ENCODE results near the gene ZBED4.

ZBED4 gene

GRCh38 chr22:49825436-49825835 lies 28.2 kb upstream of the ZBED4 start:
- in situ Hi-C loops (cut with MboI; ENCODE audit: low pct_unique_long_range_greater_than_20kb, low sequenced_read_pairs): no loop called here
- DNase-seq: no peak

- peak; percentile 33 for DNase-seq
- in situ Hi-C loops (cut with MboI; ENCODE audit: low pct_unique_long_range_greater_than_20kb, low sequenced_read_pairs): no loop called here
Observed at GRCh38 chr22:49825944-49826602, 27.6 kb upstream of the ZBED4 start.

GRCh38 chr22:49826603-49827270 lies 26.9 kb upstream of the ZBED4 start:
- no peak for DNase-seq
- in situ Hi-C loops (cut with MboI; ENCODE audit: low pct_unique_long_range_greater_than_20kb, low sequenced_read_pairs): no loop called here

- DNase-seq: no peak
- in situ Hi-C loops (cut with MboI; ENCODE audit: low pct_unique_long_range_greater_than_20kb, low sequenced_read_pairs): no loop called here
Observed at GRCh38 chr22:49827271-49827852, 26.3 kb upstream of the ZBED4 start.

- in situ Hi-C loops (cut with MboI; ENCODE audit: low pct_unique_long_range_greater_than_20kb, low sequenced_read_pairs): no loop called here
- DNase-seq: peak; percentile 33
Observed at GRCh38 chr22:49827853-49828598, 25.6 kb upstream of the ZBED4 start, which contains the start of gene BRD1. Gene BRD1, minus strand, starts transcription at chr22:49827873. Its CDS starts 3,556 bp downstream, at chr22:49824317.

- no peak for DNase-seq
Observed at GRCh38 chr22:49828599-49828965, 25.1 kb upstream of the ZBED4 start.

GRCh38 chr22:49829044-49829853 lies 24.4 kb upstream of the ZBED4 start:
- no peak for DNase-seq
- in situ Hi-C loops (cut with MboI; ENCODE audit: low pct_unique_long_range_greater_than_20kb, low sequenced_read_pairs): no loop called here

More at GRCh38 chr22:49828599-49828965, 25.1 kb upstream of the ZBED4 start:
- in situ Hi-C loops (cut with MboI; ENCODE audit: low pct_unique_long_range_greater_than_20kb, low sequenced_read_pairs): no loop called here

- DNase-seq: no peak
- in situ Hi-C loops (cut with MboI; ENCODE audit: low pct_unique_long_range_greater_than_20kb, low sequenced_read_pairs): no loop called here
Observed at GRCh38 chr22:49833340-49834007, 20.2 kb upstream of the ZBED4 start.

GRCh38 chr22:49838771-49839717 lies 14.6 kb upstream of the ZBED4 start:
- DNase-seq: peak; percentile 72
- in situ Hi-C loops (cut with MboI; ENCODE audit: low pct_unique_long_range_greater_than_20kb, low sequenced_read_pairs): no loop called here

- in situ Hi-C loops (cut with MboI; ENCODE audit: low pct_unique_long_range_greater_than_20kb, low sequenced_read_pairs): no loop called here
- no peak for DNase-seq
Observed at GRCh38 chr22:49845241-49845640, 8.4 kb upstream of the ZBED4 start.

- in situ Hi-C loops (cut with MboI; ENCODE audit: low pct_unique_long_range_greater_than_20kb, low sequenced_read_pairs): no loop called here
- DNase-seq: no peak
Observed at GRCh38 chr22:49845666-49846459, 7.8 kb upstream of the ZBED4 start.

- peak; percentile 58 for DNase-seq
- in situ Hi-C loops (cut with MboI; ENCODE audit: low pct_unique_long_range_greater_than_20kb, low sequenced_read_pairs): no loop called here
Observed at GRCh38 chr22:49847751-49848689, 5.6 kb upstream of the ZBED4 start.

GRCh38 chr22:49848690-49849160 lies 4.9 kb upstream of the ZBED4 start:
- DNase-seq: no peak
- in situ Hi-C loops (cut with MboI; ENCODE audit: low pct_unique_long_range_greater_than_20kb, low sequenced_read_pairs): no loop called here

- DNase-seq: no peak
- in situ Hi-C loops (cut with MboI; ENCODE audit: low pct_unique_long_range_greater_than_20kb, low sequenced_read_pairs): no loop called here
Observed at GRCh38 chr22:49849161-49850020, 4.3 kb upstream of the ZBED4 start.
